ENCODE data around the gene LBX1. TPM values are rescaled to one million over a fixed set of nuclear protein-coding genes. Genes with fewer than 3 reads are reported as not detected.

LBX1 gene
- total and polyA plus RNA-seq, 5 experiments from 2014 or later, result not detected

DNA sequence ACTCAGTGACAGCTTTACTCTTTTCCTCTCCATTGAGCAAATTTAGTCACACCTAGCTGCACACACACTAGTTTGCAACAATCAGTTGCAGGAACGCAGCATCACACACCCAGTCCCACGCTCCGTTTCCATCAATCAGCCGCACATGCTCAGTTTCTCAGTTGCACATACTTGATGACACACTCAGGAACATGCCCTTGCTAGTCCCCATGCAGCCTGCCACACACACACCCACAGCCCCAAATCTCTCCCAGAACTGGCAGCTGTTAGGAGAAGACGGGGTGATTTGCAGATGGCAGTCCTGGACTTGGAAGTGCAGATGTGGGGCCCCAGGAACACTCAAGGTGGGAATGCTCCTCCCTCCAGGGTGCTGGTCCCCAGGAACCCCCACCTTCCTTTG, 7.7 kb downstream of the LBX1 start:
- Mint-ChIP-seq H3K4me3 (peak overlapping the region in 1 of 10 donors; percentile 12), H3K27ac (peak overlapping the region in 1 of 10 donors; percentile 0), H3K27me3 (peaks cover 51 to 94% (median 80%) of the 10 kb centered on the region in 5 donors), H3K36me3 (peaks cover 0 to 4% (median 0%) of the 10 kb centered on the region in 3 donors), H3K4me1 (peaks cover 24 to 58% (median 49%) of the 10 kb centered on the region in 4 donors), H3K9me3 (peaks cover 0 to 2% (median 0%) of the 10 kb centered on the region in 9 donors)
- POLR2A ChIA-PET, result no interaction called here
- no peak for DNase-seq
- ATAC-seq, result peak in 1 of 2 donors; percentile 22

DNA sequence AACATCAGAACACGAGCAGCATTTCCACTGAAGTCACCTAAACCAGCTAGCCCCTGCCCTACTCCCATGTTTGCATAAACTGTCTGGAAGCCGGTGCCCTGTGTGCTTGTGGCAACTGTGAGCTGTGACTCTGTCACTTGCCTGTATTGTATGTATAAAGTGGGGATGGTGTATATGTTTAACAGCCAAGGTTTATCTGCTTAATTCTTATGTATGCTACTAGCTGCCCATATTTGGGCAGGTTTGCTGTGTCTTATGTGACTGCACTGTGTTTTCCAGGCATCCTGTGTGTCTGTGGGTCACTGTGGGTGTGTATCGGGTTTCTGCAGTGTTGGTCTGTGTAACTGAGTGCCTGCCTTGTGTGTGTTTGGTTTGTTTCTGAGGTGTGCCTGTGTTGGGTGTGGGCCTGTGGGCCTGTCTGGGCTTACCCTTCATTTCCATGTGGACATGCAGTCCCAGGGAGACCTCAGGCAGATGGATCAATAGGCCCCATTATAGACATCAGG, 9.3 kb downstream of the LBX1 start:
- H3K27me3 Mint-ChIP-seq, result peaks cover 48 to 90% (median 76%) of the 10 kb centered on the region in 5 donors
- H3K9me3 Mint-ChIP-seq, result peaks cover 0 to 2% (median 0%) of the 10 kb centered on the region in 9 donors
- no peak overlapping the region for H3K4me3 Mint-ChIP-seq
- H3K27ac Mint-ChIP-seq, result no peak overlapping the region
- ATAC-seq (no peak), DNase-seq (no peak)
- H3K36me3 Mint-ChIP-seq, result peaks cover 0 to 3% (median 0%) of the 10 kb centered on the region in 3 donors
- POLR2A ChIA-PET, result interaction anchor here (0.6 kb wide), 1 partner anchor 179 kb away, joined by 5 read pairs; no protein-coding TSS in a partner anchor
- peaks cover 19 to 51% (median 43%) of the 10 kb centered on the region in 4 donors for H3K4me1 Mint-ChIP-seq

DNA sequence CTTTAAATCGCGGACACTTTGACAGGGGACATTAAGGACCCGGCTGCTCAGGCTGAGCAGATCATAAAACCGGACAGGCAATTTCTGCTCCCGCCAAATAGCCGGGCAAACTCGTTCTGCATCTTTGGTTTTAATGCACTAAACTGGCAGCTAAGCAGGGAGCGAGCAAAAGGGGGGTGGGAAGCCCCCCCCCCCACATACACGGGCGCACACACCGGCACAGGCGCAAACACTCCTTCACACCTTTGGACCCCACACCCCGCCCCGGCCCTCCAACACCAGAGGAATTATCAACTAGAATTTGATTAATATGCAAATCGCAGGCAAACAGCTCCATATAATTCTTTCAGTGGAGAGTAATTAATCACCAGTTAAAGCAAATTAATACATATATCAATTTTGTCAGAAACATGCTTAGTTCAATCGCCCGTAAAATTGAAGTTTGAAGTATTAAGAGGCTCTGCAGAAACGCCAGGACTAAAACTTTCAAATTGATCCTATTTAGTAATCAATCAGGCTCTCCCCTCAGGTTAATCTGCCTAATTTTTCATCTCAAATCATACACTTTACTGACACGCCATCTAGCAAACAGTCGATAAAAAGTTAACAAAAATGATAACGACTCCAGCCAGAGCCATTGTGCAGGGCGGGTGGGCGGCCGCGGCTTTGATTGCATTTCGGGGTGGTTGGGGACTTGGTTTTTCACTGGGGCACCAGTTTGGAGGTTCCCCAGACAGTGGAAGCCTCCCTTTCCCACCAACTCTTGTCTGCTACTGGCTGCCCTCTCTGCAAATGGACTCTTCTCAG, 9.9 kb downstream of the LBX1 start:
- Mint-ChIP-seq H3K4me3 (no peak overlapping the region), H3K36me3 (peaks cover 0 to 2% (median 0%) of the 10 kb centered on the region in 3 donors), H3K9me3 (peaks cover 0 to 3% (median 0%) of the 10 kb centered on the region in 9 donors), H3K27ac (peak overlapping the region in 1 of 10 donors; percentile 48), H3K27me3 (peaks cover 50 to 93% (median 77%) of the 10 kb centered on the region in 5 donors), H3K4me1 (peaks cover 20 to 53% (median 45%) of the 10 kb centered on the region in 4 donors)
- POLR2A ChIA-PET, result interaction anchor here (0.6 kb wide), 1 partner anchor 178 kb away, joined by 5 read pairs; no protein-coding TSS in a partner anchor
- DNase-seq, result no peak
- no peak for ATAC-seq

DNA sequence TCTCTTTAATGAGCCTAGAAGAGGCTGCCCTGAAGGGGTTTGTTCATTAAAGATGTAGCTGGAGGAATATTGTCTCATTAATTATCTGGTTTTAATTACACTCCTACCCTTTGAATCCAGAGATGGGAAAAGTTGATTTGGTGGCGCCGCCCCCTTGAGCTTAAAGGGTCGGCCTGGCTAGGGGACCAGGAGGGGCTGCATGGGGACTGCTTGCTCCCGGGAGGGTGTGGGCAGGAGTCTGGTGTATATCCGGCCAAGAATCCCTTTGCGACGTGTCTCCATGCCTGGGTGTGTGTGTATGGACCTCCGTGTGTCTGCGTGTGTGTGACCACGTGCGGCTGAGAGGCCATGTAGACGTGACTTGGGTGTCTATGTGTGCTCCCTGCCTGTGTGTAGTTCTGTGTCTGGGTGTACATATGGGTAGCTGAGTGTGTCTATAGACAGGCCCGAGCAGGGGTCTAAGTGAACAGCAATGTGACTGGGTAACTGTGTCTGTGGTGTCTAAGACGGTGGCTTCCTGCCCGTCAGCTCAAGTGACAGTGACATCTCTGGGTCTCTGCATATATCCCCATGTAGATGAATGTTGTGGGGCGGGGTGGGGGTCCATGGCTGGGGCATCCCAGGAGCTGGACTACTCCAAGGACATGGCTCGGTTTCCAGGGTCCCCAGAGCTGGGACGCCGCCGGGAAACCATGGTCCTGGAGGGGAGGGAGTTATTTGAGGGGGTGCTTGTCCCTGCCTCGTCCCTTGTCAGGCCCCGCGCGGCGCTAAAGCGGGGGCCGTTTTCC, 10.7 kb downstream of the LBX1 start:
- POLR2A ChIA-PET, result no interaction called here
- DNase-seq (no peak), ATAC-seq (peak in 1 of 2 donors; percentile 16)
- Mint-ChIP-seq H3K4me3 (peak overlapping the region in 4 of 10 donors; percentile 4 to 57 (median 37)), H3K4me1 (peaks cover 21 to 53% (median 46%) of the 10 kb centered on the region in 4 donors), H3K27me3 (peaks cover 47 to 90% (median 74%) of the 10 kb centered on the region in 5 donors), H3K27ac (no peak overlapping the region), H3K9me3 (peaks cover 0 to 3% (median 0%) of the 10 kb centered on the region in 9 donors), H3K36me3 (peaks cover 0 to 2% (median 0%) of the 10 kb centered on the region in 3 donors)

DNA sequence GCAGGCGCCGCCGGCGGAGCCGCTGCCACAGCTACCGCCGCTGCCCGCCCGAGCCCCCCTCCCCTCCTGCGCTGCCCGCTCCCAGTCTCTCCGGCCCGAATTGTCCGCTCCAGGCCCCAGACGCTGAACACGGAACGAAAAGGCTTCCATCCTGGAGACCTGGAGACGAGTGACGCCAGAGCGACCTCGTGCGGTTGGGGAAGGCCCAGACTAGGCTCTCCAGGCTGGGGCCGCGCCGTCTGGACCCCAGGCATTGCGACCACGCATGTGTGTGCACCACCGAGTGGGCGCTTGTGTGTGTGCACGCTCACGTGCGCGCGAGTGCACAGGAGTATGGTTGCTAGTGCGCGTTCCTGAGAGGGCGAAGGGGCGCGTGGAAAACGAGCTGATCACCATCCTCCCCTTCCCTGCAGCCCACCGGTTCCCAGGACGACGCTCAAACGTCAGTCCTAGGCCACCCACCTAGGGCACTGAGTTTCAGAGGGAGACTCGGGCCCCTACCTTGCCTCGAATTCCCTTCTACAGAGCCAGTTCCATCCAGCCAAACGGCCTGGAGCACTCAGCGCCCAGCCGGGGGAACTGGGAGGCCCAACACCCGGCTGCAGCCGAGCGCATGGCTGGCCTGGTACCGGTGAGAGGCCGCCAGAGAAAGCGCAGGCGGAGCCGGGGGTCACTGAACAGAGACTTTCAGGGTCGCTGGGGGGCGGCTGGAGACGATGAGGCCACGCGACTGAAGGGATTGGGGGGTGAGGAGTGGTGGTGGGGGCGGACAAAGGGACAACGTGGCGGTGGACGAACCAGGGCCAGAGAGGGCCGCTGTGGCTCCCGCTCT, 11.6 kb downstream of the LBX1 start:
- no peak overlapping the region for H3K27ac Mint-ChIP-seq

DNA sequence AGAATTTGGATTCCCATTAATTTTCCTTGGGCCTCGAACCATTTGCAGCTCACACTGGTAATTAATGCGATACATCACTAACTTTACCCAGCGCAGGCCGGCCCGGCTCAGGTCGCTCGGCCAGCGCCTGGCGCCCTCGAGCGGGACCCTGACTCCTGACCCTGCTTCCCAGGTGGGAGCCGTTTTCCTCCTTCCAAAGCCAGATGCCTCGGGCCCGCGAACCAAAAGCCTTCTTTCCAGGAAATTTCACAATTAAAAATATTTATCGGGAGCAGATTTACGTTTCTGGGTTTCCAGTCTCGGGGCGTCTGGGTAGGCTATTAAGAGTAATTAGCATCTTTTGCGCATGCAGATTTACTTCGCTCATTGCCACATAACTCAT, 12.2 kb downstream of the LBX1 start:
- Mint-ChIP-seq H3K4me1 (peaks cover 17 to 46% (median 40%) of the 10 kb centered on the region in 4 donors), H3K9me3 (peaks cover 0 to 3% (median 0%) of the 10 kb centered on the region in 9 donors), H3K4me3 (peak overlapping the region in 7 of 10 donors; percentile 47 to 70 (median 66)), H3K27me3 (peaks cover 47 to 95% (median 69%) of the 10 kb centered on the region in 5 donors), H3K36me3 (peaks cover 0 to 2% (median 0%) of the 10 kb centered on the region in 3 donors), H3K27ac (no peak overlapping the region)
- DNase-seq (no peak), ATAC-seq (no peak)
- POLR2A ChIA-PET, result no interaction called here

More for the DNA sequence above, 11.6 kb downstream of the LBX1 start:
- Mint-ChIP-seq H3K4me1 (peaks cover 19 to 50% (median 41%) of the 10 kb centered on the region in 4 donors), H3K36me3 (peaks cover 0 to 2% (median 0%) of the 10 kb centered on the region in 3 donors), H3K27me3 (peaks cover 44 to 95% (median 69%) of the 10 kb centered on the region in 5 donors), H3K9me3 (peaks cover 0 to 3% (median 0%) of the 10 kb centered on the region in 9 donors), H3K4me3 (peak overlapping the region in 6 of 10 donors; percentile 3 to 68 (median 42))
- POLR2A ChIA-PET, result no interaction called here
- DNase-seq (no peak), ATAC-seq (no peak)

DNA sequence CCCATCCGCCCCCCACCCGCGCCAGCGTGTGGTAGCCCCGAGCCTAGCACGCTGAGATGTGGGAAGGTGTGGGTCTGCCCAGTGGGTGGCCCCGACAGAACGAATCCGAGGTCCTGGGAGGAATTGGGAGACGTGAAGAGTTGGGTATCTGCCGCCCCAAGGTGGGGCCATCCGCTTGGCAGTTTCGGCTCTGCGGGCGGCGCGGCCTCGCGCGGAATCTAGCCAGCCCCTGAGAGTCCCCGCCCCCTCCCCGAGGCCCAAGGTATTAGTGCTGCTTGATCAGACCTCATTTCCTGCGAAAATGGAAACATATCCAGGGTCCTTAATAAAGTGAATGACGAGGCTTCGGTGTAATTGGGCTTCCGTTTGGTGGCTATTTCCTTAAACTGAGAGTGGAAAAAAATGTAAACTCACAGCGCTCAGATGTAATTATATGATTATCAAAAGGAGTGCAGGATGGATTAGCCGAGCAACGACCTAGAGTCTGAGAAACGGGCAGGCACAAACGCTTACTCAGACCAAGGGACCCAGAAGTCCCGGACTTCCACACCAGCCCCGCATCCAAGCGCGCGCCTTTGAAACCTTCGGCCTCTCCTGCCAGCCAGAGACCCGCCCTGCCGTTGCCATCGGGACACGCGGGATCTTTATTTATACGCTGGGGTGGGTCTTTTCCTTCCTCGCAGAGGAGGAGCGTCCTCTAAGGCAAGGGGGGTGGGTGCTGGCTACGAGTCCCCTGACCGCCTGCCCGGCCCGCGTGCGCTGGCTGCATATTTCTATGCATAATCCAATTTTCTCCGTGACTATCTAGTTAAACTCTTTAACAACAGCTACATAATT, 12.8 kb downstream of the LBX1 start:
- Mint-ChIP-seq H3K9me3 (peaks cover 0 to 3% (median 0%) of the 10 kb centered on the region in 9 donors), H3K27me3 (peaks cover 47 to 95% (median 68%) of the 10 kb centered on the region in 5 donors), H3K4me1 (peaks cover 17 to 46% (median 39%) of the 10 kb centered on the region in 4 donors), H3K27ac (peak overlapping the region in 1 of 10 donors; percentile 11), H3K36me3 (peaks cover 0 to 2% (median 0%) of the 10 kb centered on the region in 3 donors), H3K4me3 (peak overlapping the region in 9 of 10 donors; percentile 38 to 70 (median 59))
- no peak for DNase-seq
- POLR2A ChIA-PET, result no interaction called here
- no peak for ATAC-seq

DNA sequence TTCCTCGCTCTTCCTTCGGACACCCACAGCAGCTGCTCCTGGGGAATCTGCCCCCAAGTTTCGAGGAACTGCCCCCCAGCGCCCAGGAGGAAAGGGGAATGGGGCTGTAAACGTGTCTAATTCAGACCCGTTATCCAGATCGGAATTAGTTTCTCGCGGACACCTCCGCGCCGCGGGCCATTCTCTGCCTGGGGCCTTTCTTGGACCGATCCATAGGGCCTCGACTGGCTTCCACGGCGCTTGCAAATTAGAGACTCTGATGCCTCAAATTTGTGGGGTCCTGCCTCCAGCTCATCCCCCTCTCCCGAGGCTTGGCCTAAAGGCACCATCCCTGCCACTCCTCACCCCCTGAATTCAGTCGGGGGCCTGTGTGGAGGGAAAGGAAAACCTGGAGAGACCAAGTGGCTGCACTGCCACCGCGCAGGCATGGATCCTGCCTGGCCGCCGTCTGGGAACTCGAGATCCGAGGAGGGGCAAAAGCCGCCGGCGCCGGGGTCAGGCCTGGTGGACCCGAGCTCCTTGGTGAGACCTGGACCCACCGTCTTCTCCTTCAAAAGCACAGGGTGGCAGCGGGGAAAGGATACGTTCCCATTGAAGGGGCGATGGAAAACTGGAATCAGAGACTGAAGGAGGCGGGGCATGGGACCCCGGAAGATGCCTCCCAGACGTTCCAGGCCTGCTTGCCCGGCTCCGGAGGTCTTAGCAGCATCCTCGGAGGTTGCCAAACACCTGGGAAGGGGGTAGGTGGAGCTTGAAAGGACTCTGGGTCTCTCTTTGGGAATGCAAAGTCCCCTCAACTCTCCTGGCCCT, 13.7 kb downstream of the LBX1 start:
- POLR2A ChIA-PET, result interaction anchor here (1.8 kb wide), 1 partner anchor 24 kb away, joined by 5 read pairs; no protein-coding TSS in a partner anchor
- Mint-ChIP-seq H3K4me1 (peaks cover 17 to 46% (median 39%) of the 10 kb centered on the region in 4 donors), H3K4me3 (peak overlapping the region in 7 of 10 donors; percentile 38 to 89 (median 70)), H3K9me3 (peaks cover 0 to 3% (median 0%) of the 10 kb centered on the region in 9 donors), H3K27ac (no peak overlapping the region), H3K36me3 (peaks cover 0 to 2% (median 0%) of the 10 kb centered on the region in 3 donors), H3K27me3 (peaks cover 46 to 95% (median 66%) of the 10 kb centered on the region in 5 donors)
- no peak for DNase-seq
- no peak for ATAC-seq

DNA sequence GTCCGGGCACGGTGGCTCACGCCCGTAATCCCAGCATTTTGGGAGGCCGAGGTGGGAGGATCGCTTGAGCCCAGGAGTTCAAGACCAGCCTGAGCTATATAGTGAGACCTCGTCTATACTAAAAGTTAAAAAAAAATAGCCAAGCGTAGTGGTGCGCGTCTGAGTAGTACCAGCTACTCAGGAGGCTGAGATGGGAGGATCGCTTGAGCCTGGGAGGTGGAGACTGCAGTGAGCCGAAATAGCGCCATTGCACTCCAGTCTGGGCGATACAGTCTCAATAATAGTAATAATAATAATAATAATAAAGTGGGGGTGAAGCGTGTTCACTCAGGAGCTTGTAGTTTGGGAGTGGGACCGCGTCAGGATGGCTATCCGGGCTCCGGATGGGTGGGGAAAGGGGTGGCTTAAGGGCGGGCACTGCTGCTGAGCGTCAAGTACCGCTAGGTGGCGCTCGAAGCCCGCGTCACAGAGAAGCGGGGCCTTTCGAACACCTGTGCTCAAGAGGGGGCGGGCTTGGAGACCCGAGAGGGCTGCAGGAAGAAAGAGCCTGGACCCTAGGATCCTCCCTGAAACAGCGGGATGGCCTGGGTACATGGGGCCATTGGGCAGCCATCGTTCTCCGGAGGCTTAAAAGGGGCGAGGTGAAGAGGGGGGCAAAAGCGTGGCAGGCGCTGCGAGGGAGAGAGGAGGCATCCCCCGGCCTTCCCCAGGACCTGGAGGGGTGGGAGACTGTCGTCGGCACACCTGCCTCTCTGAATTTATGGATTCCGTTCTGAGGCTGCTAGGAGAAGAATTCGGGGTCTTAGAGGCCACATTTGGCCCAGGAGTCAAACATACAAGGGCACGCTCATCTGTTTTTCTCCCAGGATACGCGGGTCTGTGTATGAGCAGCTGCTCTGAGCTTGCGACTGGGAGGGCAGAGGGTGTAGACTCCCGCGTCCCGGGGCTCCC, 14.5 kb downstream of the LBX1 start:
- Mint-ChIP-seq H3K36me3 (peaks cover 0 to 2% (median 0%) of the 10 kb centered on the region in 3 donors), H3K4me3 (peak overlapping the region; percentile 64 to 91 (median 80)), H3K4me1 (peaks cover 17 to 46% (median 39%) of the 10 kb centered on the region in 4 donors), H3K27me3 (peaks cover 43 to 95% (median 64%) of the 10 kb centered on the region in 5 donors), H3K27ac (peak overlapping the region in 2 of 10 donors; percentile 9 to 84), H3K9me3 (peaks cover 0 to 3% (median 0%) of the 10 kb centered on the region in 9 donors)
- POLR2A ChIA-PET, result interaction anchor here (0.7 to 1.8 kb wide), 2 partner anchors 25 to 78 kb away, joined by 3 to 5 read pairs; no protein-coding TSS in a partner anchor
- peak; percentile 56 to 81 (median 74) for DNase-seq
- ATAC-seq, result peak; percentile 82 to 84
